PC-9 (cell line): ENCODE data around the gene EDARADD. TPM values are rescaled to one million over a fixed set of nuclear protein-coding genes. Genes with fewer than 3 reads are reported as not detected.

Experiments
- BruUV-seq: library from RNA; stranded (reverse); fragments of 400-500 nt; replicated peaks from 2 replicates; lab custom pipeline; 2021; lab: Mats Ljungman, UMichigan
- CTCF ChIA-PET: fragments of 300-600 bp; sonication (Branson Sonifier 250); formaldehyde crosslinking; loops from one replicate; lab custom pipeline; 2022; ENCODE audit warnings: antibody characterized with exemption; lab: Charles Lee
- POLR2A ChIA-PET: fragments of 300-600 bp; sonication (Branson Sonifier 250); formaldehyde crosslinking; loops from one replicate; lab custom pipeline; 2022; ENCODE audit warnings: antibody characterized with exemption; ENCODE audit not compliant: unreplicated experiment; lab: Charles Lee
- DNase-seq, 2 experiments: peaks; one replicate each; pipeline versions ENCODE4 v3.0.0 to v3.0.0-alpha.2; 2015 to 2022; ENCODE audit warnings: mixed read lengths in 1 of 2
- H2AFZ ChIP-seq: fragments of 200-600 bp; sonication (generic); 2 replicates; pipeline ENCODE4 v1.8.1; 2017; ENCODE audit warnings: antibody characterized with exemption
- H3F3A ChIP-seq: fragments of 200-600 bp; sonication (generic); 2 replicates; pipeline ENCODE4 v1.8.1; 2017; ENCODE audit warnings: antibody characterized with exemption, mild to moderate bottlenecking, low read depth; ENCODE audit not compliant: insufficient read depth
- H3K27ac ChIP-seq: fragments of 200-600 bp; sonication (generic); 2 replicates; pipeline ENCODE4 v1.6.1; 2016; ENCODE audit warnings: mixed run types
- H3K27me3 ChIP-seq: fragments of 200-600 bp; sonication (generic); 2 replicates; pipeline ENCODE4 v1.6.1; 2016; ENCODE audit warnings: low read depth, mixed run types; ENCODE audit not compliant: insufficient read depth
- H3K36me3 ChIP-seq: fragments of 200-600 bp; sonication (generic); 2 replicates; pipeline ENCODE4 v1.6.1; 2016; ENCODE audit warnings: low read depth, mixed run types
- H3K4me1 ChIP-seq: fragments of 200-600 bp; sonication (generic); replicated peaks from 2 replicates; pipeline ENCODE4 v1.6.1; 2016; ENCODE audit warnings: mixed run types; ENCODE audit not compliant: insufficient read depth
- H3K4me2 ChIP-seq: fragments of 200-600 bp; sonication (generic); 2 replicates; pipeline ENCODE4 v1.6.1; 2017; ENCODE audit warnings: mixed run types
- H3K4me3 ChIP-seq: fragments of 200-600 bp; sonication (generic); 2 replicates; pipeline ENCODE4 v1.6.1; 2016; ENCODE audit warnings: mixed run types
- H3K79me2 ChIP-seq: fragments of 200-600 bp; sonication (generic); 2 replicates; pipeline ENCODE4 v1.6.1; 2017; ENCODE audit warnings: low read depth, mixed run types
- H3K9me2 ChIP-seq: fragments of 200-600 bp; sonication (generic); 2 replicates; pipeline ENCODE4 v1.8.1; 2017; ENCODE audit warnings: mild to moderate bottlenecking; ENCODE audit not compliant: insufficient read depth
- H3K9me3 ChIP-seq: fragments of 200-600 bp; sonication (generic); 2 replicates; pipeline ENCODE4 v1.8.1; 2016; ENCODE audit warnings: low read depth; ENCODE audit not compliant: insufficient read depth
- H4K20me1 ChIP-seq: fragments of 200-600 bp; sonication (generic); 2 replicates; pipeline ENCODE4 v1.8.1; 2017; ENCODE audit not compliant: insufficient read depth
- CTCF ChIP-seq: fragments of 200-600 bp; sonication (generic); conservative IDR thresholded peaks from 2 replicates; pipeline ENCODE4 v1.6.1; 2017; ENCODE audit warnings: mixed run types, antibody characterized with exemption, mild to moderate bottlenecking, moderate library complexity
- EZH2 ChIP-seq: fragments of 200-600 bp; sonication (generic); IDR thresholded peaks from 2 replicates; pipeline ENCODE4 v1.8.0; 2017; ENCODE audit warnings: antibody characterized with exemption, low read depth
- intact Hi-C: fragments of 100-400 bp; cut with micrococcal nuclease; formaldehyde crosslinking; loops from one replicate; pipeline ENCODE4 v1.10.0; 2022; ENCODE audit not compliant: unreplicated experiment
- total RNA-seq: library from RNA; stranded (reverse); gene quantifications from 2 replicates; pipeline ENCODE4 v1.2.3, GENCODE V29; 2021

Gene EDARADD
- total RNA-seq, 1 experiment from 2014 or later: not detected

DNA sequence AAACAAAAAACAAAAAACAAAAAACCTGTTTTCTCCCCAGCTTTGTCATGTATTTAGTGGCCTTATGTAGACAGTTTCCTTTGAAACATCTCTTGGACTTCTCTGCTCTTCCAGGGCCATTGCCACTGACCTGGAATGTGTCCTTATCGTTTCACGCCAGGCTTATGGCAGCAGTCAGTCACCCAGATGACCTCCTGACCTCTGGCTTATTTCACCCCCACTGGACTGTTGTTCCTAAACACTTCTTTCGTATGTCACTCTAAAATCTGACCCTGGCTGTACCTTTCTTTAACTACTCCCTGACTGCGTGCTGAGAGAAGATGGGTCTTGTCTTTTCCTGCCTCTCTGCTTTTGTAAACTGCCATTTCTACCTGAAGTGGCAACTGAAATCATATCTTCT is 138.8 kb downstream of the EDARADD start:
- Histone ChIP-seq H3K9me2 (no peaks in the 10 kb centered on the region), H3K27ac (peak overlapping the region; percentile 69; the same call in 1 of the 2 replicates), H3K4me3 (no peak overlapping the region), H3K27me3 (no peaks in the 10 kb centered on the region), H4K20me1 (no peaks in the 10 kb centered on the region; the same call in 1 of the 2 replicates), H3K9me3 (no peaks in the 10 kb centered on the region), H3K36me3 (peaks cover 25% of the 10 kb centered on the region), H3K4me2 (no peak overlapping the region), H2AFZ (no peak overlapping the region), H3K4me1 (peaks cover 52% of the 10 kb centered on the region), H3F3A (peaks cover 38% of the 10 kb centered on the region), H3K79me2 (peaks cover 39% of the 10 kb centered on the region)
- POLR2A ChIA-PET: no interaction called here
- no peak for TF ChIP-seq EZH2
- TF ChIP-seq CTCF: no peak
- DNase-seq: no peak
- no TSS peak for BruUV-seq
- intact Hi-C loops: loop anchor here (5.0 kb wide), 3 partner anchors 41 to 854 kb away; partner anchors contain the start of gene ERO1B
- CTCF ChIA-PET: no interaction called here

GRCh38 chr1:236534151-236534651 is 140.1 kb downstream of the EDARADD start:
- BruUV-seq: no TSS peak

More at GRCh38 chr1:236534151-236534651, 140.1 kb downstream of the EDARADD start:
- Histone ChIP-seq H4K20me1 (no peaks in the 10 kb centered on the region; the same call in 1 of the 2 replicates), H2AFZ (no peak overlapping the region), H3K36me3 (peaks cover 25% of the 10 kb centered on the region), H3F3A (peaks cover 38% of the 10 kb centered on the region), H3K4me2 (peak overlapping the region; percentile 62), H3K9me3 (no peaks in the 10 kb centered on the region), H3K4me1 (peaks cover 52% of the 10 kb centered on the region), H3K27me3 (no peaks in the 10 kb centered on the region), H3K79me2 (peaks cover 35% of the 10 kb centered on the region), H3K4me3 (no peak overlapping the region), H3K9me2 (no peaks in the 10 kb centered on the region), H3K27ac (peak overlapping the region; percentile 69)
- peak in 1 of 2 experiments; percentile 74 for DNase-seq
- TF ChIP-seq EZH2 (no peak), CTCF (no peak)
- ChIA-PET CTCF (interaction anchor here (0.5 kb wide), 1 partner anchor 426 kb away, joined by 3 read pairs; no protein-coding TSS in a partner anchor), POLR2A (no interaction called here)
- intact Hi-C loops: loop anchor here (5.0 kb wide), 3 partner anchors 42 to 853 kb away; partner anchors contain the start of gene ERO1B

Other genes with a start within 250 kb of the EDARADD start
- not detected in 2 replicates for gene ERO1B, start 112.3 kb upstream of the EDARADD start, total RNA-seq
- 36.4 and 59.2 TPM in 2 replicates for gene LGALS8, start 129.7 kb downstream of the EDARADD start, total RNA-seq
- 34.3 and 43.0 TPM in 2 replicates for gene HEATR1, start 210.2 kb downstream of the EDARADD start, total RNA-seq